GM21526 (cell line): ENCODE measurements around the gene ATP1B1.

Experiments used
- ATAC-seq: cut with Tn5 transposase; IDR thresholded peaks from one replicate; pipeline ENCODE4 v1.9.1; 2021; ENCODE audit warnings: moderate library complexity; ENCODE audit not compliant: unreplicated experiment, low FRiP score

ATP1B1 gene

GRCh38 chr1:169092399-169092798 lies 14.1 kb upstream of the ATP1B1 start:
- no peak for ATAC-seq

- no peak for ATAC-seq
Observed at GRCh38 chr1:169094897-169095569, 11.5 kb upstream of the ATP1B1 start.

- no peak for ATAC-seq
Observed at GRCh38 chr1:169098380-169098779, 8.1 kb upstream of the ATP1B1 start.

- ATAC-seq = no peak
Observed at GRCh38 chr1:169099561-169099960, 6.9 kb upstream of the ATP1B1 start.

GRCh38 chr1:169100208-169100607 lies 6.3 kb upstream of the ATP1B1 start:
- ATAC-seq = no peak

GRCh38 chr1:169100651-169101088 lies 5.8 kb upstream of the ATP1B1 start:
- no peak for ATAC-seq

GRCh38 chr1:169102567-169102966 lies 3.9 kb upstream of the ATP1B1 start:
- ATAC-seq = no peak

GRCh38 chr1:169103002-169103401 lies 3.5 kb upstream of the ATP1B1 start:
- no peak for ATAC-seq

GRCh38 chr1:169103480-169103893 lies 3.0 kb upstream of the ATP1B1 start:
- ATAC-seq = no peak

- no peak for ATAC-seq
Observed at GRCh38 chr1:169105087-169105433, 1.4 kb upstream of the ATP1B1 start.

- ATAC-seq = peak; percentile 38
Observed at GRCh38 chr1:169105434-169106094, 926 bp upstream of the ATP1B1 start.

- ATAC-seq = peak; percentile 1
Observed at GRCh38 chr1:169106921-169107602, 572 bp downstream of the ATP1B1 start.

- no peak for ATAC-seq
Observed at GRCh38 chr1:169107603-169108208, 1.2 kb downstream of the ATP1B1 start.

GRCh38 chr1:169108223-169108622 lies 1.7 kb downstream of the ATP1B1 start:
- no peak for ATAC-seq

- ATAC-seq = no peak
Observed at GRCh38 chr1:169108863-169109560, 2.5 kb downstream of the ATP1B1 start.

- no peak for ATAC-seq
Observed at GRCh38 chr1:169109561-169110134, 3.2 kb downstream of the ATP1B1 start.

GRCh38 chr1:169110236-169110635 lies 3.7 kb downstream of the ATP1B1 start:
- ATAC-seq = no peak

- no peak for ATAC-seq
Observed at GRCh38 chr1:169110689-169111447, 4.4 kb downstream of the ATP1B1 start.

GRCh38 chr1:169111472-169111871 lies 5.0 kb downstream of the ATP1B1 start:
- ATAC-seq = no peak

GRCh38 chr1:169112241-169112640 lies 5.8 kb downstream of the ATP1B1 start:
- ATAC-seq = no peak
